HG02840 (cell line): ENCODE data around the gene PCP2.

Experiments
- ATAC-seq: cut with Tn5 transposase; IDR thresholded peaks from one replicate; pipeline ENCODE4 v1.9.1; 2021; ENCODE audit warnings: mild to moderate bottlenecking, moderate library complexity, moderate number of reproducible peaks; ENCODE audit not compliant: unreplicated experiment, low FRiP score

The PCP2 gene

DNA sequence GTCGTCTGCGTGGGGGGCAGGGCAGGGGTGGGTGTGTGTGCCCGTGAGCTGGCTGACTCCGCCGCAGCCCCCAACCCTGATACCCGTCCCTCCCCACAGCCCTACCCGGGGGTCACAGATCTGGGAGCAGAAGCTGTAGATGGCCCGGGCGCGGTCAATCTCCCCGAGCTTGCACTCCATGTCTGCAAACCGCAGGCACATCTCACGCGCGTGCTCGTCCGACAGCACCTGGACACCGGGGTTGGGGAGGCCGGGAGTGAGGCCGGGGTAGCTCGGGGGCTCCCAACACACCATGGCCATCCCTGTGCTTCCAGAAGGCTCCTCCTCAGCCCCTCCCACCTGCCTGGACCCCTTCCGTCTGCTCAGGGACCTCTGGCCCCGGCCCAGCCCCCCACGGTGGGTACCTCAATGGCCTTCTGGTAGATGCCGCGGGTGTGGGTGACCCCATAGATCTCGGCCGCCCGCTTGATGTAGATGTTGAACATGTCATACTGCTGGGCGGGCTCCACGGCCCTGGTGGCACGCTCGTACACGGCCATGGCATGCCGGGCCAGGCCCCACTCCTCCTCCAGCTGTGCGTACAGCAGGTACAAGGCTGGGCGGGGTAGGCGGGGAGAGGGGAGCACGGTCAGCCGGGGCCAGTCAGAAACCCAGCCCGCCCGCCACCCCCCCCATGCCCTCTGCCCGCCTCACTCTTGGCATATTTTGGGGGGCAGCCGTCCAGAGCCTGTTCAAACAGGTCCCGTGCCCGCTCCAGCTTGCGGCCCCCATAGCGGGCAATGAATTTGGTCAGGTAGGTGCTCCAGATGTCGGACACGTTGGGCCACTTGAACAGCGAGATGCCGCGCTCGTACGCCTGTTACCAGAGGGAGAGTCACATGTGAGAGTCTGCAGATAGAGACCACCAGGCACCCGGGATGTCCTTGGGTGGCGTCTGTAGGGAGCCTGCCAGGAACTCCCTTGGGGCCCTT is 12.8 kb downstream of the PCP2 start:
- no peak for ATAC-seq

DNA sequence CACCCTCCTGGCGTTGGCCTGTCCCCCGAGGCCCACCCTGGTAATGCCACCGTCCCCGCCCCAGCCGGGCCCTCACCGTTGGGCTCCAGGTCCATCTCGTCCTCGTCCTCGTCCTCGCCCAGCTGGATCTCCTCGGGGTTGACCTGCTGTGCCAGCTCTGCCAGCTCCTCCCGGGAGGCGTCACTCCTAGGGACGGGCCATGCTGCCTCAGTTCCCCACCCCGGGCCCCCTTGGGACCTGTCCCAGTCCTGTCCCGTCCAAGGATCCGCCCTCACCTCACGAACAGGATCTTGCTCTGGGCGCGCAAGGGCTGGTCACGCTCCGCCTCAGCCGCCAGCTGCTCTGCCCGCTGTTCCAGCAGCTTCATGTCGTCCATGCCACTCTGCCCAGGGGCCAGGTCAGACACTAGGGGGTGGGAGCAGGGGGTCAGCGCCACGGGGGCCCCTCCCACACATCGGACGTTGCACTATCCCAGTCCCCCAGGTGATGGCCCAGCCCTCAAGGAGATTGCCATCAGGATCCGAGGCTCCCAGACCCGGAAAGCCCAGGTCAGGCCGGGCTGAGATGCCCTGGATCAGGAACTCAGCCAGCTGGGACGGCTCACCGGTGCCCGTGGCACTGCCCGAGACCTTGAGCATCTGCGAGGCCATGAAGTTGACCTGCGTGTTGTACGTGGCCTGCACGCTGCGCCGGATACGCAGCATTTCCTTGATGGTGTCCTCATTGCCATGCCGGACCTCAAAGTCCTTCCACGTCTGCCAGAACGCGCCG is 13.7 kb downstream of the PCP2 start:
- no peak for ATAC-seq

DNA sequence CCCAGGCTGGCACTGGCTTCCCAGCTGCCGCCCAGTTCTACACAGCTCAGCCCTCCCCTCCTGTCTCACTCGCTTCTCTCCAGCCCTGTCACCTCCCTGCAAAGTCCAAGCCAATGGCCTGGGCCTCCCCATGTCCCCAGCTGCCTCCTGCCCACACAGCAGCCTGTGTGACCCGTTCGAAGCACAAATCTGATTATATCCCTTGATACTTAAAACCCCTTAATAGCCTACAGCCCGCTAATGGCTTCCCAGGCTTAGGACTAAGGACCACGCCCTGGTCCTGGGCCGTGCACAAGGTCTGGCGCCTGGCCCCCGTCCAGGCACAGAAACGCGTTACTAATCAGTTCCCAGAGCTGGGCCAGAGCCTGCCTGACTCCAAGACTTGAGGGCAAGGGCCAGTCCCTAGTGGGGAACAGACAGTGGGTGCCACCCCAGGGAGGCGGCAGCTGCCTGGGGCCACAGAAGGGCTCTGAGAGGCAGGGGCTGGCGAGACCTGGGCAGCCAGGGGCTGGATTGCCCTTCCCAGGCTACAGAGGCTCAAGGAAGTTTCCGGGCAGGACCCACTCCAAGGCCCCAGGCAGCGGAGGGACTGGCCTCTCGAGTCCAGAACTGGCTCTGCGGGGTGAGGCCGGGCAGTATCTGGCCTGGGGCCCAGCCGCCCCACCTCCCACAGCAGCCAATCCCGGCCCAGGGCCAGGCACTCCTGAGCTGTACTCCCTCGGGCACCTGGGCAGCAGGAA is 14.6 kb downstream of the PCP2 start:
- no peak for ATAC-seq

DNA sequence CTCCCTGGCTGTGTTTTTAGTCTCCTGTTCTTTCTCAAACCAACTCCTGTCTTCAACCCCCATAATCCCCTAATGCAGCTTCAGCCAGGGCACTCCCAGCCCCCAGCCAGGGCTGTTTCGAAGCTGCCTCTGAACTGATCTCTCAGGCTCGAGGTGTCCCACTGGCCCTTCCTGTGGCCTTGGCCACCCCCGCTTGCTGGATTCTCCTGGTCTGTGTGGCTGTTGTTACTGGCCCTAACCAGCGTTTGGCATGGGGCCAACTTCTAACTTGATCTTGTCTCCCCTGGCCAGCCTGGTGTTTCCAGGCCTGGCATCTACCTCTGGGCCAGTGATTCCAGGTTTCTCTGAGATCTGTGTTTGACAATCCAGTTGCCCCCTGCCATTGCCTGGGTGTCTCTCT is 15.2 kb downstream of the PCP2 start:
- no peak for ATAC-seq

DNA sequence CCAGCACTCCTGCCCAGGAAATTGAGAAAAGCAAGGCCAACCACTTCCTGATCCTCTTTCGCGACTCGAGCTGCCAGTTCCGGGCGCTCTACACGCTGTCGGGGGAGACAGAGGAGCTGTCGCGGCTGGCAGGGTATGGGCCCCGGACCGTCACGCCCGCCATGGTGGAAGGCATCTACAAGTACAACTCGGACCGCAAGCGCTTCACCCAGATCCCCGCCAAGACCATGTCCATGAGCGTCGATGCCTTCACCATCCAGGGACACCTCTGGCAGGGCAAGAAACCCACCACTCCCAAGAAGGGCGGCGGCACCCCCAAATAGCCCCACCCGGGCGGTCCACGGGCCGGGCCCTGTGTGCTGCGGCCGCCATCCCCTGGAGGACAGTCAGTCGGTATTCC is 15.8 kb downstream of the PCP2 start:
- no peak for ATAC-seq

DNA sequence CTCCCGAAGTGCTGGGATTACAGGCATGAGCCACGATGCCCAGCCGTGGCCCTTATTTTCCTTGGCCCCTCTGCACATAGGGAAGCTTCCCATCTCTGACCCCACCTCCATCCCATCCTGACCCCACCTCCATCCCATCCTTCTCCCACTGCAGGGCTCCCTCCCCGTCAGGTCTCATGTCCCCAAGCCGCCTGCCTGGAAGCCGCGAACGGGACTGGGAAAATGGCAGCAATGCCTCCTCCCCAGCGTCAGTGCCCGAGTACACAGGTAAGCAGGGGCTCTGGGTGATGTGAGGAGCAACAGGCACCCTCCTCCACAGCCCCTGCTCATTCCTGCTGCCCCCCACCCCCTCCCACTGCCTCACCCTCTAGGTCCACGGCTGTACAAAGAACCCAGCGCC is 16.3 kb downstream of the PCP2 start:
- ATAC-seq, result no peak

DNA sequence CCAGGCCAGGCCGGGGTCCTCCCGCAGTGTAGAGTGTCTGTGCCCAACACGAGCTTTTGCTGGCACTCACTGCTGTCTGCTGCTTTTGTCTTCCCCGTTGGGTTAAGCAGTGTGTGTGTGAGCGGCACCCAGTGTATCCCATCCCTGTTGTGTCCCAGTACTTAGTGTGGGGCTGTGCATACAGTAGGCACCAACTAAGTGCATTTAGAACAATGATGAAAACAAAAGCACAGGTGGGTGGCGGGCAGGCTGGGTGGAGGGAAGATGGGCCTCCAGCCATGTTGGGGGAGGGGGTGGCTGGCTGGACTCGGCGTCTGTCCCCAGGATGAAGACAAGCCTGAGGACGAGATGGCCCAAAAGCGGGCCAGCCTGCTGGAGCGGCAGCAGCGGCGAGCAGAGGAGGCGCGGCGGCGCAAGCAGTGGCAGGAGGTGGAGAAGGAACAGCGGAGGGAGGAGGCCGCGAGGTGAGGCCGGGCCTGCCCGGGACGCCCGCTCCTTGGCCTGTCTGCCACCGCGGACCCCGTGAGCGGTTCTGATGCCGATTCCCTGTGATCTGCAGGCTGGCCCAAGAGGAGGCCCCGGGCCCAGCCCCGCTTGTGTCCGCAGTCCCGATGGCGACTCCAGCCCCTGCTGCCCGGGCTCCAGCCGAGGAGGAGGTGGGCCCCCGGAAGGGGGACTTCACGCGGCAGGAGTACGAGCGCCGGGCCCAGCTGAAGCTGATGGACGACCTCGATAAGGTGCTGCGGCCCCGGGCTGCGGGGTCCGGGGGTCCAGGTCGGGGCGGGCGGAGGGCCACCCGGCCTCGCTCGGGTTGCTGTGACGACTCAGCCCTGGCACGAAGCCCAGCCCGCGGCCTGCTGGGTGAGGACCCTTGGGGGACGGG is 18.4 kb downstream of the PCP2 start:
- no peak for ATAC-seq

DNA sequence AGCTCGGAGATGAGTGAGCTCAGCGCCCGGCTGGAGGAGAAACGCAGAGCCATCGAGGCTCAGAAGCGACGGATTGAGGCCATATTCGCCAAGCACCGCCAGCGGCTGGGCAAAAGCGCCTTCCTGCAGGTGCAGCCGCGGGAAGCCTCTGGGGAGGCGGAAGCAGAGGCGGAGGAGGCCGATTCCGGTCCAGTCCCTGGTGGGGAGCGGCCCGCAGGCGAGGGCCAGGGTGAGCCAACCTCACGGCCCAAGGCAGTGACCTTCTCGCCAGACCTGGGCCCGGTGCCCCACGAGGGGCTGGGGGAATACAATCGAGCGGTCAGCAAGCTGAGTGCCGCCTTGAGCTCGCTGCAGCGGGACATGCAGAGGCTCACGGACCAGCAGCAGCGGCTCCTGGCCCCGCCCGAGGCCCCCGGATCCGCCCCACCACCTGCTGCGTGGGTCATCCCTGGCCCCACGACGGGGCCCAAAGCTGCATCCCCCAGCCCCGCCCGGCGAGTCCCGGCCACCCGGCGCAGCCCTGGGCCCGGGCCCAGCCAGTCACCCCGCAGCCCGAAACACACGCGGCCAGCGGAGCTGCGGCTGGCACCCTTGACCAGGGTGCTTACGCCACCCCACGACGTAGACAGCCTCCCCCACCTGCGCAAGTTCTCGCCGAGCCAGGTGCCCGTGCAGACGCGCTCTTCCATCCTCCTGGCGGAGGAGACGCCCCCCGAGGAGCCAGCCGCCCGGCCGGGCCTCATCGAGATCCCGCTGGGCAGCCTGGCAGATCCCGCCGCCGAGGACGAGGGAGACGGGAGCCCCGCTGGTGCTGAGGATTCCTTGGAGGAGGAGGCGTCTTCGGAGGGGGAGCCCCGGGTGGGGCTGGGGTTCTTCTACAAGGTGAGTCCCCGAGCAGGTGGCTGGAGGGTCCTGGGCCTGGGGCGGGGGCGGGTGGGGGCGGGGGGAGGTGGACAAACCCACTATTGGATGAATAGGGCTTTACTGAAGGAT is 20.9 kb downstream of the PCP2 start:
- ATAC-seq, result no peak

DNA sequence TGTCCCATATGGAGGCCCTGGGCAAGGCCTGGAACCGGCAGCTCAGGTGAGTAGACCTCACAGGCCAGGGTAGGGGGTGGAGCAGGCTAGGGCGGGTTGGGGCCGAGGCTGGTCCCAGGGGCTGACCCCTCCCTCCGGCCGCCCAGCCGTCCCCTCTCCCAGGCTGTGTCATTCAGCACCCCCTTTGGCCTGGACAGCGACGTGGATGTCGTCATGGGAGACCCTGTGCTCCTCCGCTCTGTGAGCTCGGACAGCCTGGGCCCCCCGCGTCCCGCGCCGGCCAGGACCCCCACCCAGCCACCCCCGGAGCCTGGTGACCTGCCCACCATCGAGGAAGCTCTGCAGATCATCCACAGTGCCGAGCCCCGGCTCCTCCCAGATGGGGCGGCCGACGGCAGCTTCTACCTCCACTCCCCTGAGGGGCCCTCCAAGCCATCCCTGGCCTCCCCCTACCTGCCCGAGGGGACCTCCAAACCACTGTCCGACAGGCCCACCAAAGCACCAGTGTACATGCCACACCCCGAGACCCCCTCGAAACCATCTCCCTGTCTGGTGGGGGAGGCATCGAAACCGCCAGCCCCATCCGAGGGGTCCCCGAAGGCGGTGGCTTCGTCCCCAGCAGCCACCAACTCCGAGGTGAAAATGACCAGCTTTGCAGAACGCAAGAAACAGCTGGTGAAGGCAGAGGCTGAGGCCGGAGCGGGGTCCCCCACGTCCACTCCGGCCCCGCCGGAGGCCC is 21.8 kb downstream of the PCP2 start:
- no peak for ATAC-seq

DNA sequence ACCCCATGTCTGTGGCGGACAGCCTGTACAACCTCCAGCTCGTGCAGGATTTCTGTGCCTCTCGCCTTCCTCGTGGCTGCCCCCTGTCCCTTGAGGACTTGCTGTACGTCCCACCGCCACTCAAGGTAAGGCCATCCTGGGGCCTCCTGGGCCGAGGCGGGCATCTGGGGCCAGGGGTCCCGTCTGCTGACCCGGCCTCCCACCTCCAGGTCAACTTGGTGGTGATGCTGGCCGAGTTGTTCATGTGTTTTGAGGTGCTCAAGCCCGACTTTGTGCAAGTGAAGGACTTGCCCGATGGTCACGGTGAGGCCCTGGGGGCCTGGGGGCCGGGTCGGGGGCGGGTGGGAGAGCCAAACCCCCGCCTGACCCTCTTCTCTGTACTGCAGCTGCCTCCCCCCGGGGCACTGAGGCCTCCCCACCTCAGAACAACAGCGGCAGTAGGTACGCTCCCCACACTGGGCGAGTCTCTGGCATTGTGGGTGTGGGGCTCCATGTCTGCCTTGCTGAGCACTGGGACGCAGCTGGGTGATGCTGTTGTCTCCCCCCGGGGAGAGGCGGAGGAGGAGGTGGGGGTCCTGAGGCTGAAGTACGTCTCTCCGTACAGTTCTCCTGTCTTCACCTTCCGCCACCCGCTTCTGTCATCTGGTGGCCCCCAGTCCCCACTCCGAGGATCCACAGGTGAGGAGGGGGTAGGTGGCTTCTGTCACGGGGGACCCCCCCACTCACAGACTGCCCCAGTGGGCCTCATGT is 22.9 kb downstream of the PCP2 start:
- ATAC-seq, result no peak

DNA sequence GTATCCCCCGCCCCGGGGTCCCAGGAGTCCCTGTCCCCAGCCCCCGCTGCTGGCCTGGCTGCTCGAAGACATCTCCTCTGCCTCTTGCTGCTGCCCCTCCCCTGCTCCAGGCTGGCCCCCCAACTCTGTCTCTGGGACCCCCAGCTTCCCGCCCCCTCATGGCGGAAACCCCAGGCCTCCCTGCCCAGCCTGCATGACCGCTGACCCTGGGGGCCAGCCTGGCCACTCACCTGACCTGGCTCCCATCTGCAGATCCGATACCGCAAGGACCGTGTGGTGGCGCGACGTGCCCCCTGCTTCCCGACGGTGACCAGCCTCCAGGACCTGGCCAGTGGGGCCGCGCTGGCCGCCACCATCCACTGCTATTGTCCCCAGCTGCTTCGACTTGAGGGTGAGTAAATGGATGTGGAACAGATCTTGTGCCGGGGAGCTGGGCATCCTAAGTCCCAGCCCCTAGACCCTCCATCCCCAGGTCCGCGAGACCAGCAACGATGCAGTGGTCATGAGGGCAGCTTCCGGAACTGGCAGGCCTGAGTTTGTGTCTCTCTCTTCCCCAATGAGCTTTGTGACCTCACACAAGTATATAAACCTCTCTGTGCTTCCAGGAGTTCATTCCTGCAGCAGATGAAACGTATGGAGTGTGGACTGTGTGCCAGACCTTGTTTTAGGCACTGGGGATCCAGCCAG is 25.5 kb downstream of the PCP2 start:
- ATAC-seq, result no peak

DNA sequence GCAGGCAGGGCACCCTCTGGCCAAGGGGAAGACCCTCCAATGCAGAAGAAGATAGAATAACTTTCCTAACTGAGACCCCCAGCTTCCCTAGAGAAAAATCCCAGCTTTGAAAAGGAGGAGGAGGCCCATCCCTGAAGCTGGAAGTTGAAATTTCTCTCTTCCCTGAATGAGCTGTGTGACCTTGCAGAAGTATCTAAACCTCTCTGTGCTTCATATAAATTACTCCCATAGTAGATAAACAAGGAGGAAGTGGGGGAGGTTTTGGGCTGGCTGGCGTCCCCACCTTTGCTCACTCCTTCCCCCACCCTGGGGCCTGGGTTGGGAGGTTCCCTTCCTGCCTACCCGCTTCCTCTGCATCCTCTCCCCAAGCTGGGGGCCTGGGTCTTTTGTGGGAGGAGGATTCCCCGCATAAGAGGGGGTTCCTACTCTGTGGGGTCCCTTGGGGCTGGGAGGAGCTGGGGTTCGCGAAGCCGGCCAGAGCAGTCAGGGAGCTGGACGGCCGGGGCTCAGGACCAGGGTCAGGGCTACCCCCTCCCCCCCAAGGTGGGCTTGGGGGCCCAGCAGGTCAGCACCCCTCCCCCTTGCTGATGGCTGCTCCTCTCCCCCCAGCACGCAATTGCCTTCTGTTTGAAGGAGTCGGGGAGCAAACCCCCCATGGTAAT is 26.2 kb downstream of the PCP2 start:
- no peak for ATAC-seq

DNA sequence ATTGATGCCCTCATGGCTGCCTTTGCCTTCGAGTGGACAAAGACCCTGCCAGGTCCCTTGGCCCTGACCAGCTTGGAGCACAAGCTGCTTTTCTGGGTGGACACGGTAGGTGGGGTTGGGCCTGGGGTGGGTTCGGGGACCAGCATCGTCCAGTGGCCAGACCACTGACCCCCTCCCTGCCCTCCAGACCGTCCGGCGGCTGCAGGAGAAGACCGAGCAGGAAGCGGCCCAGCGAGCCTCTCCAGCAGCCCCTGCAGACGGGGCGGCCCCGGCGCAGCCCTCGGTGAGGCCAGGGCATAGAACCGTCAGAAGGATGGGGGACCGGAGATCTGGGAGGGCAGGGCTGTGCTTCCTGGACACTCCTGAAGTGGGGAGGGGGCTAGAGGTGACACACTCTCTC is 27.2 kb downstream of the PCP2 start:
- no peak for ATAC-seq

DNA sequence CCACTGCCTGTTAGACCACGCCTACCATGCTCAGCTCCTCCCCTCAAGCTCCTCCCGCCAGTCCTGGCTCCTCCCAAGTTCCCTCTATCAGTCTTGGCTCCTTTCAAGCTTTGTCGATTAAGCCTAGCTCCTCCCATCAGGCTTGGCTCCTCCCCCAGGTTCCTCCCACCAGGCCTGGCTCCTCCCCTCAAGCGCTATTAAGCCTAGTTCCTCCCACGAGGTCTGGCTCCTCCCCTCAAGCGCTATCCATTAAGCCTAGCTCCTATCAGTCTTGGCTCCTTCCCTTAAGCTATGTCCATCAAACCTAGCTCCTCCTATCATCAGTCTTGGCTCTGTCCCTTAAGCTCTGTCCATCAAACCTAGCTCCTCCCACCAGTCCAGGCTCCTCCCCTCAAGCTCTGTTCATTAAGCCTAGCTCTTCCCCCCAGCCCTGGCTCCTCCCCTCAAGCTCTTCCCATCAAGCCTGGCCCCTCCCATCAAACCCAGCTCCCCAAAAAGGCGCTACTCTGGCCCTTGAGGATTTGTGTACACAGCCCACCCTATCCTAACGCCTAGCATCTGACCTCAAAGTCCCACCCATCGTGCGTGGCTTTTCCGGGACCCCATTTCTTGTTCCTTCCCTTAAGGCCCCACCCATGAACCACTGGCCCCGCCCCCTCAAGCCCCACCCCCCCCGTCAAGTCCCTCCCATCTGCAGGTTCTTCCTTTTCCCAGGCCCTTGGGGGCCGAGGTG is 27.9 kb downstream of the PCP2 start:
- ATAC-seq, result no peak

DNA sequence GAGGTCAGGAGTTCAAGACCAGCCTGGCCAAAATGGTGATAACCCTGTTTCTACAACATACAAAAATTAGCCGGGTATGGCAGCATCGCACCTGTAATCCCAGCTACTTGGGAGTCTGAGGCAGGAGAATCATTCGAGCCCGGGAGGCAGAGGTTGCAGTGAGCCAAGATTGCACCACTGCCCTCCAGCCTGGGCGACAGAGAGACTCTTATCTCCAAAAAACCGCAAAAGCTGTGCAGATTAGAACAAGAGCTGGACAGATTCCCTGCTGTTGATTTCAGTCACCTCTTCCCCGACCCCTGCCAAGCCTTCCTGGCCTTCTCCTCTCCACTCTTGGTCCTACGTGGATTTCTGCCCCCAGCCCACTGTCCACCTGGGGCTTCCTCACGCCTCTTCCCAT is 29.6 kb downstream of the PCP2 start:
- ATAC-seq, result no peak
